ENCODE measurements around the gene SMIM17. TPM values are rescaled to one million over a fixed set of nuclear protein-coding genes. Genes with fewer than 3 reads are reported as not detected.

SMIM17 gene
- not detected in 2 replicates for total RNA-seq

DNA sequence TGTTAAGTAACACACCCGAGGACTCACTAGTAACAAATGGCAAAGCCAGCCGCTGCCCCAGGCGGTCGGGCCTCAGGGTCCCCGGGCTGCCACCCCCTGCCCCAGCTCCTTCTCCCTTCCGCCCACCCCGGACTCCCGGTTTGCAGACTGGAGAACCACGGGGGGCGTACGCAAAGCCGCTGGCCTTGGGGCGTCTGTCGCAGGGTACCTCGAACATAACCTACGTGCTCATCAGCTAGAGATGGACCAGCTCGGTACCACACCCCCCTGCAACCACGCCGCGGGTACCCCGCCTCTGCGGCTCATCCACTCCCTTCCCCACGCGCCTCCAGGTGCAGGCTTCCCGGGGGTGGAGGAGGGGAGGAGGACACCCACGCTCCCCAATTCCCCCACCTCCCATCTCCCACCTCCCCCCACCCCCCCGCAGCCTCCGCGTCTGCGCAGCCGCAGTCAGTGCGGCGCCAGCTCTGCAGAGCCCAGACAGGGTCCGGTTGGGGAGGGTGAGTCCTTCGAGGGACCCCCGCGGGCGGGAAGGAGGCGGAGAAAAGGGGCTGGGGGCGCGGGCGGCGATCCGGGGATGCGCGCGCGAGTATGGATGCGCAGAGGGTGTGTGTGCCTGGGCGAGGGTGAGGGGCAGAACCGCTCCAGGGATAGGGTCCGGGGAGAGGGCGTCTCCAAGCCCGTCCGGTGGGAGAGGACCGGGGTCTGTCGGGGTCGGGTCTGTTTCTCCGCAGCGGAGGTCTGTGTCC lies at the start of gene SMIM17:
TSS of gene SMIM17 (plus strand) at position 449 of the 749 bp plus-strand sequence. CDS start 2,509 bp downstream, outside the sequence.
- intact Hi-C loops (cut with micrococcal nuclease): no loop called here

DNA sequence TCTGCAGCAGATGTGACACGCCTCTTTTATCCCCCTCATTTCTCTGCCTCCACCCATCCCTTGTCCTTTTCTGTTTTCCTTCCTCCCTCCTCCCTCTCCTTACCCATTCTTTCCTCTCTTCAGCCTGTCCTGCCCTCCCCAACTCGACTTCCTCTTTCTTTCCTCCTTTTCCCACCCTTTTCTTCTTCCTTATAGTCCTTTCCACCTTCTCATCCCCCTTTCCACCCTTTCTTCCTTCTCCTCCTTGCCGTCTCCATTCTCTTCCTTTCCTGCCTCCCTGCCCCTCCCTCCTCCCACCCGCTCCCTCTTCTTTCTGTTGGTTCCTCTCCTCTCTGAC lies 48.5 kb upstream of the SMIM17 start:
- intact Hi-C loops (cut with micrococcal nuclease): loop anchor here (10.0 kb wide), 1 partner anchor 1560 kb away; the partner anchor contains the start of gene ZNF329

DNA sequence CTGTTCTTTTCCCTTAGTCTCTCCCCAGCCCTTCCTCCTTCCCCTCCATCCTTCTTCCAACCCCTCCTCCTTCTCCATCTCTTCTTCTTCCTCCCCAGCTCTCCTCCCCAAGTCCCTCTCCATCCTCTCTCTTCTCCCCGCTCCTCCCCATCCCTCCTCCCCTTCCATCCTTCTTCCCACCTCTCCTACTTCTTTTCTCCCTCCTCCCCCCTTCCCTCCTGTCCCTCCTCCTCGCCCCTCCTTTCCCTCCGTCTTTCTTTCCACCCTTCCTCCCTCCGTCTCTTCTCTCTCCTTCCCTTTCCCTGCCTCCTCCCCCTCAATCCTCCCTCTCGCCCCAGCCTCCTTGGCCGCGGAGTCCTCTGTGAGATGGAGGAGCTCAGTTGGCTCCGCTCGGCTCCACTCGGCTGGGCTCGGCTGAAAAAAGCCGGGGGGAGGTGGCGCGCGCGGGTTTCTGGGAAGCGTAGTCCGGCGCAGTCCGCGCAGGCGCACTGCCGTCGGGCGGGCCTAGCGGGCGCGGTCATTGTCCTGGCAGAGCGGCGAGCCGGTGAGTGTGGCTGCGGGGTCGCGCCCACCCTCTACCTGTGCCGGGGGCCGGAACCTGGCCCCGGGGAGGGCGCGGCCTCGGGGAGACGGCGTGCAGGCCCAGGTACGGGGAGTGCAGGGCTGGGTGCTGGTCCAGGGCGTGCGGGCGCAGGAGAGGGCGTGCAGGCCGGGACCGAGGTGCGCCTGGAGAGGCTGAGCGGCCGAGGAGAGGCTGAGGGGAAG lies 48.0 kb upstream of the SMIM17 start, which contains the start of gene ZNF71:
TSS of gene ZNF71 (plus strand) at position 520 of the 765 bp plus-strand sequence. CDS start 6,257 bp downstream, outside the sequence.
- intact Hi-C loops (cut with micrococcal nuclease): loop anchor here (1.0 to 10.0 kb wide), 3 partner anchors 28 to 1560 kb away; partner anchors contain the start of genes ZNF329, ZNF470 and ZNF582

DNA sequence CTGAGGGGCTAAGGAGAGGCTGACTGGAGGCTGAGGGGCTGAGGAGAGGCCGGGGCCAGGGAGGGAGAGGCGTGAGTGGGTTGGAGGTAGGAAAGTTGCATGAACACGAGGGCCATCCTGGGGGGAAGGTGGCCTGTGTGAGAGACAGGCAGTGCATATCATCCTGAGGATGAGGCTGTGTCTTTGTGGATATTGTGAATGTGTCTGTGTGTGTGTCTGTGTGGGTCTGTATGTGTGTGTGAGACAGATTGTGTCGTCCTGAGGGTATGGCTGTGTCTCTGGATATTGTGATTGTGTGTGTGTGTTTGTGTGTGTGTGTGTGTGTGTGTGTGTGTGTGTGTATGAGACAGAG lies 47.4 kb upstream of the SMIM17 start:
- intact Hi-C loops (cut with micrococcal nuclease): loop anchor here (1.0 to 10.0 kb wide), 3 partner anchors 28 to 1559 kb away; partner anchors contain the start of genes ZNF329, ZNF470 and ZNF582

DNA sequence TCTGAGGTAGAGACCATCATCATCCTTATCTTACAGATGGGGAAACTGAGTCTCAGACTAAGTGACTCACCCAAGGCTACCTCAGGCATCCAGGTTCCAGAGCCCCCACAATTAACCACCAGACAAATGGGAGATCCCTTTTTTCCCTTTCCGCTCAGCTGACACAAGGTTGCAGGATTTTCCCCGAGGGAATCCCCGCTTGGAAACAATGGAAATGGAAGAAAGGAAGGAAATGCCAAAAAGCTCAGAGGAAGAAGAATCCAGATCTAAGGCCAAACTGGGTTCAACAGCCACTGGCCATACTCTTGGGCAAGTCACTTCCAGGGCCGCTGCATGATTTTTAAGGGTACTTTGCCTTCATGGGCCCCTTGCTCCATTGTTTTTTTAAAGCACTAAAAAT lies 46.3 kb upstream of the SMIM17 start:
- intact Hi-C loops (cut with micrococcal nuclease): loop anchor here (10.0 kb wide), 1 partner anchor 1558 kb away; the partner anchor contains the start of gene ZNF329

DNA sequence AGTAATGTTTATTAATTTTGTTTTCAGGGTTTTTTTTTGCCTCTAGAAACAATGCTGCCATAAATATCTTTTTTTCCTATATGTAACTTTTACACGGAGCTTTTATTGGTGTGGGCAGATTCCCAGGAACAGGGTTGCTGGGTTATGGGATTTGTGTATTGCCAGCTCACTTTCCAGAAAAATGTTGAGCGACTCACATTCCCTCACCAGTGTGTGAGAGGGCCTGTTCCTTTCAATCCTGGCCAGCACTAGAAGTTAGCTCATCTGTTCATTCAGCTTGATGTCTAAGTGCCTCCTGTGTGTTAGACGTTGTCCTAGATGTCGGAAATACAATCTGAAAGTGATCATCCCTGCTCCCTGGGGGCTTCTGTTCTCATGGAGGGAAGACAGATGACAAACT lies 45.3 kb upstream of the SMIM17 start:
- intact Hi-C loops (cut with micrococcal nuclease): loop anchor here (10.0 kb wide), 1 partner anchor 1557 kb away; the partner anchor contains the start of gene ZNF329

DNA sequence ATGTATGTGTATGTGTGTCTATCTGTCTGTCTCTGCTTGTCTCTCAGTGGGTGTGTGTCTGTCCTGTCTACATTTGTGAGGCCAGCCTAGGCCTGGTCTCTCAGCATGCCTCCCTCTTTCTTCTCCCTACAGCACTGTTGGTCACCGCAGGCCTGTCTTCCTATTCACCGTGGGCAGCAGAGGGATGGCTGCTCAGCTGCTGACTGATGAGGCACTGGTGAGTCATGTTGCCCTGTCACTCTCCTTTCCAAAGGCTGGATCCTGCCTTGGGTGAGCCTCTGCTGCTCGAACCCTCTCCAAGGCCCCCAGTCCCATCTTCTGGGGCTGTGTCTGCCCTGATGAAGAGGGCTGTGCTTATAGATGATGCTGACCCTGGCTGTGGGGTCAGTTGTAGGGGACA lies 41.6 kb upstream of the SMIM17 start:
- intact Hi-C loops (cut with micrococcal nuclease): no loop called here

DNA sequence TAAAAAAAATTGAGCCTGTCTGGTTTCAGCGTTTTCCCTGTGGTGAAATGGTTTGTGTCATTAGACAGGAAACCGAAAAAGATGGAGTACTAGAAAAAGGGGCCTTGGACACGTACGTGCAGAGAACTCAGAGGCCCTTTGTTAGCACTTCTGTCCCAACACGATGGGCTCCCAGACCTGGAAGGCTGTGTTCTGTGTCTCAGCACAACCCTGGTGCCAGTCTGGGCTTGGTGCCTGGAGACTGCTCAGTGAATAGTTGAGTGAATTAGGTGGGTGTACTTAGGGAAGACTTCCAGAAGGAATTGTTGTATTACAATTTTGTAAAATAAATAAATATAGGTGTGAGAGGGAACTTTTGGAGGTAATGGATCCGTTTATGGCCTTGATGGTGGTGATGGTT lies 39.1 kb upstream of the SMIM17 start:
- intact Hi-C loops (cut with micrococcal nuclease): no loop called here

DNA sequence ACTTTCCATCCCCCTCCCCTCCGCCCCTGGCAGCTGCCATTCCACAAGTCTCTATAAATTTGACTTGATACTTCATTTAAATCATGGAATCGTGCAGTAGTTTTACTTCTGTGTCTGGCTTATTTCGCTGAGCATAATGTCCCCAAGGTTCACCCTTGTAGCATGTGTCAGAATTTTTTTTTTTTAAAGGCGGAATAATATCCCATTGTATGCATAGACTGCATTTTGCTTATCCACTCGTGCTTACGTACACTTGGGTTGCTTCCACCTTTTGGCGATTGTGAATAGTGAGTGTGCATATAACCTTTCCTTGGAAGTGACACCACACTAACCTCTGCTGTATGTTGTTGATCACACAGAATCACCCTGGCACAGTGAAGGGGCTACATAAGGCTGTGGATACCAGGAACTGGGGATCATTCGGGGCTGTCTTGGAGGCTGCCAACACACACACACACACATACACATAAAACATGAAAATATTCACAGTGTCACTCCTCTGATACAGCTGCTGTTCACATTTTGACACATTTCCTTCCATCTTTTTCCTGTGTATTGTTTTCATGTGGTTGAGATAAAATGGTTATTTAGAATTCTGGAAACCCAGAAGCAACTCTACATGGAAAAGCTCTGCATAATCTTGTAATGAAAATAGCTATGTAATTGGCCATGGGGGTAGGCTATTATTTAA lies 34.5 kb upstream of the SMIM17 start:
- intact Hi-C loops (cut with micrococcal nuclease): no loop called here

DNA sequence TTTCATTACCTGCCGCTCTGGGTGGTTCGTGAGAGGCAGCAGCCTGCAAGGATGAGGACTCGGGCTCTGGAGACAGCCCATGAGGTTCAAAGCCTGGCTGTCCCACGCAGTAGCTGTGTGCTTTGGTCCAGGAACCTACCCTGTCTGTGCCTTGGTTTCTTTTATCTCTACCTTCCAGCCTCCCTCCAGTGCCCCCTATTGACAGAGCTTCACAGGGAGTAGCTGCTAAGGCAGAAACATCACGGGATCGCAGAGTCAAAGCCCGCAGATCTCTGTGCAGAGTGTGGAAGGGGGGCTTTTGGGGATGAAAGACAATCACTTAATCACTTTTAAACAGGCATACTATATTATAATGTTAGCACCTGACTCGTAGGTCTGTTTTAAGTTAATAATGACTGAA lies 31.7 kb upstream of the SMIM17 start:
- intact Hi-C loops (cut with micrococcal nuclease): no loop called here

DNA sequence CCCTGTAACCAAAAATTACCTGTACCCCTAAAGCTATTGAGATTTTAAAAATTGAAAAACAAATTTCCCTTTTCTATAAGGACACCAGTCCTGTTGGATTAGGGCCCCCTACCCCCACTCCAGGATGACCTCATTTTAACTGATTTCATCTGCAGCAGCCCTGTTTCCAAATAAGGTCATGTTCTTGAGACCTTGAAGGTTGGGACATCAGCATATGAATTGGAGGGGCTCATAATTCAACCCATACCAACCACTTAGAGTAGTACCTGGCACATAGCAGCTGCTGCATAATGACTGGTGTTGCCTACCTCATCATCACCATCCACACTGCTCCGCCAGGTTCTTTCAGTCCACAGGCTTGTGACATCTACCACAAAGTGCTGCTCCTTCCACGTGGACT lies 30.2 kb upstream of the SMIM17 start:
- intact Hi-C loops (cut with micrococcal nuclease): no loop called here

DNA sequence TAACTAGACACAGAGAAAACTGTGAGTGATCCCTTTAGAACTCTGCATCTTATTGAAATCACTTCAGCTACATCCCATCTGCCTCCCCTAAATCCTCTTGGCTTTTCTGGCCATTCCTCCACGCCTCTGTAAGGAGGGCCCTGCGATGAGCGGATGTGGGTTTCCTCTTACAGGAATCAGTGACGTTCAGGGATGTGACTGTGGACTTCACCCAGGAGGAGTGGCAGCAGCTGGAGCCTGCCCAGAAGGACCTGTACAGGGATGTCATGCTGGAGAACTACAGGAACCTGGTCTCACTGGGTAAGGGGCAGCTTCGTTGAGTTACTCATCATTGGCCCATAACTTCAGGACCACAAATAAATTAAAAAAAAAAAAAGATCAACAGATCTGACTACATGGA lies 29.3 kb upstream of the SMIM17 start:
- intact Hi-C loops (cut with micrococcal nuclease): no loop called here

DNA sequence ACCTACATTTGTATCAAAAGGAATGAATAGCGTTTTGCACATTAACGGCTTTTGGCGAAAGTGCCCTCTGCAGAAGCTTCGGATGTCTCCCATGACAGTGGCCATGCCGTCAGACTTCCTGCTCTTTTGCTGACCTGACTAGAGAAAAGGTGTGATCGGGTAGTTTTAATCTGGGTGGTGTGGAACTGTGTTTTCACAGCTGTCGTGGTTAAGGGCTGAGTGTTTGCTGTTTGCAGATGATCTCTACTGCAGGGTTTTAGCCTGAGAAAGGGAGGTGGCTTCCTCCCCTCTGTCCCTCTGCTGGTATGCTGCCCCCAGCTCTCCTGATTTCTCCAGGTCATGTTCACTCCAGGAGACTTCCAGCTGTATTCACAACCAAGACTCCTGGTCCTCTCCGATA lies 25.4 kb upstream of the SMIM17 start:
- intact Hi-C loops (cut with micrococcal nuclease): no loop called here

DNA sequence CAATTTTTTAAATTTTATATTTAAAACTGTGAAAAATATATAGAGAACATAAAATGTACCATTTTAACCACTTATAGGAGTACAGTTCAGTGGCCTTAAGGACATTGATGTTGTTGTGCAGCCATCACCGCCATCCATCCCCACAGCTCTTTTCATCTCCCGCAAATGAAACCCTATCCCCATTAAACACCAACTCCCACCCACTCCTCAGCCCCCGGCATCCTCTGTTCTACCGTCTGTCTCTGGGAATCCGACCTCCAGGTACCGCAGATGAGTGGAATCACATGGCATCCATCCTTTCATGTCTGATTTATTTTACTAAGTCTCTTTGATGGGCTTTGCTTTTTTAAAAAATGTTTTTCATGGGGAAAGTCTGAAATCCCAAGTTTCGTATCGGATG lies 23.8 kb upstream of the SMIM17 start:
- intact Hi-C loops (cut with micrococcal nuclease): no loop called here

DNA sequence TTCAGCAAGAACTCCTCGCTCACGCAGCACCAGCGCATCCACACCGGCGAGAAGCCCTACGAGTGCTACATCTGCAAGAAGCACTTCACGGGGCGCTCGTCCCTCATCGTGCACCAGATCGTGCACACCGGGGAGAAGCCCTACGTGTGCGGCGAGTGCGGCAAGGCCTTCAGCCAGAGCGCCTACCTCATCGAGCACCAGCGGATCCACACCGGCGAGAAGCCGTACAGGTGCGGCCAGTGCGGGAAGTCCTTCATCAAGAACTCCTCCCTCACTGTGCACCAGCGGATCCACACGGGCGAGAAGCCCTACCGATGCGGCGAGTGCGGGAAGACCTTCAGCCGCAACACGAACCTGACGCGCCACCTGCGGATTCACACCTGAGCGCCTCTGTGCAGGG lies 20.6 kb upstream of the SMIM17 start:
- intact Hi-C loops (cut with micrococcal nuclease): no loop called here

DNA sequence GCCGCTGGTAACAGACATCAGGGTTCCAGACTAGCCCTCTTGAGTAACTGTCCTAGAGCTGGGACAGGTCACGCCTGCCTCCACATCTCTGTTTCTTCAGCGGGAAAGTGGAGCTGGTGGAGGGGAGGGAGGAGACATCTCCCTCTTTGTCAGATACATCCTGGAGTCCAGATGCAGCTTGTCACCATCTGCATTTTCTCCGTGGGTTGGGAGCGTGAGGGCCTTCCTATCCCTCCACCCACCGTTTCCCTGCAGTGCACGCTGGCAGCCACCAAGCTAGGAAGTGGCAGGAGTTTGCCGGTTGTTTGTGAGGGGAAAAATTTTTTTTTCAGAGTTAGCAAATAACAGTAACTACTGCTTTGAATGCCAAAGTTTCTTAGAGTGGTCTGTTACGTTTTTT lies 20.0 kb upstream of the SMIM17 start:
- intact Hi-C loops (cut with micrococcal nuclease): no loop called here

DNA sequence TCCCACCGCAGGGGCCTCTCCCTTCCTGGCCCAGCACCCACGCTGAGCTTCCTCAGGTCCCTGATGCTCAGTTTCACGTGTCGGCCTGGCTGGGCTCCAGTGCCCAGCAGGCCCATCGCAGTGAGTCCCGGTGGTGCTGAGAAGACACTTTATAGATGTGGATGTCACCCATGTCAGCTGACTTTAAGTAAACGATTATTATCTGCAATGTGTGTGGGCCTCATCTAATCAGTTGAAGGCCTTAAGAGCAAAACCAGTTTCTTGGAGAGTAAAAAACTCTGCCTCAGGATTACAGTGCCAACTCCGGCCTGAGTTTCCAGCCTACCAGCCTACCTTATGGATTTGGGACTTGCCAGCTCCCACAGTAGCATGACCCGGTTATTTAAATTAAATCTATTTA lies 17.3 kb upstream of the SMIM17 start:
- intact Hi-C loops (cut with micrococcal nuclease): no loop called here

DNA sequence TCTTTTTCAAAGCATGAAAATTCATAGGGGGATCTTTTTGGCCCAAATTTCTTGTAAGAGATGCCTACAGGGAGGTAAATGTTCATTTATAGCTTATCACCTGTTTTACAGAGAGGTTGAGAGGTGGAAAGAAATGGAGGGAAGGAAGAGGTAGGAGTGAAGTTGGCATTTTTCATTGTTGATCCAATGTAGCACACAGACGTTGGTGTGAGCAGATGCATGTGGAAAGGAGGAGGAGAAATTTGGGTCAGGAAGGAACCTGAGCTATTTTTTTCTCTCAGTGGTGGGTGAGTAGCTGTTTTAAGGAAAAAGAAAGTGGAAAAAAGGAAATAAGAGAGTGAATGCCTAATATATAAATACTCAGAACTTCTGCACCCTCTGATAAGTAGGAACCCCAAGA lies 9.9 kb upstream of the SMIM17 start:
- intact Hi-C loops (cut with micrococcal nuclease): no loop called here

DNA sequence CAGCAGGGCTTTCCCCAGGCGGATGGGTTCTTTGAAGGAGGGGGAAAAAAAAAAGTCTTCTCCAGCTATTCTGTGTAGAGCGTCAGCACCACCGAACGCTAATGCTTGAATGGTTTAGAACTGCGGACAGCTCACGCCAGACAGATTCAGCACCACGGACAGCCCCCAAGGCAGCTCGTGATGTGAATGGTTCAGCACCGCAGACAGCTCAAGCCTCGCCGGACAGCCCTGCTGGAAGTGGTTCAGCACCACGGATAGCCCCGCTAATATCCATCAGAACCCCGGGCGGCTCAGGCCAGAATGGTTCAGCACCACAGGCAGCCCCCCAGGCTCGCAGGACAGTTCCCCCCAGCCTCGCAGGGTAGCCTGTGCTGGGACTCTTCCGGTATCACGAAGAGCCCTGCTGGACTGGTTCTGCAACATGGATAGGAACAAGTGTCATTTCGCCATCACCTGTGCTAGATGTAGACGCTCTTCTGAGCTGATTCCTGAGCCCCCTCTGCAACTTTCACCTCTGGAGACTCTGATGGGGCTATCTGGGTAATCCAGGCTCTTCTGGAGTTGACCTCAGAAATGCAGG lies 4.9 kb upstream of the SMIM17 start:
- intact Hi-C loops (cut with micrococcal nuclease): no loop called here

DNA sequence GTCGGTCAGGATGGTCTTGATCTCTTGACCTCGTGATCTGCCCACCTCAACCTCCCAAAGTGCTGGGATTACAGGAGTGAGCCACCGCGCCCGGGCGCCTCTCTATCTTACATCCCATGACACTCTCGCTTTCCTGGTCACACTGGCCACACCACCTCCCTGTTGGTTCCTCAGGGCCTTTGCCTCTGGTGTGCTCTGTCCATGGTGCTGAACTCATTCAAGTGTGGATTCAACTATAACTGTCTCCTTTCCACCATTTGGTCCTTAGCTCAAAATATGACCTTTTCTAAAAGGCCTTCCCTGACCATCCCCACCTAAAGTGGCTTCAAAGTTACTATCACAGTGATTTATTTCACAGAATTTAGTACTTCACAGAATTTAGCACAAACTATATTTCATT lies 3.7 kb upstream of the SMIM17 start:
- intact Hi-C loops (cut with micrococcal nuclease): no loop called here

DNA sequence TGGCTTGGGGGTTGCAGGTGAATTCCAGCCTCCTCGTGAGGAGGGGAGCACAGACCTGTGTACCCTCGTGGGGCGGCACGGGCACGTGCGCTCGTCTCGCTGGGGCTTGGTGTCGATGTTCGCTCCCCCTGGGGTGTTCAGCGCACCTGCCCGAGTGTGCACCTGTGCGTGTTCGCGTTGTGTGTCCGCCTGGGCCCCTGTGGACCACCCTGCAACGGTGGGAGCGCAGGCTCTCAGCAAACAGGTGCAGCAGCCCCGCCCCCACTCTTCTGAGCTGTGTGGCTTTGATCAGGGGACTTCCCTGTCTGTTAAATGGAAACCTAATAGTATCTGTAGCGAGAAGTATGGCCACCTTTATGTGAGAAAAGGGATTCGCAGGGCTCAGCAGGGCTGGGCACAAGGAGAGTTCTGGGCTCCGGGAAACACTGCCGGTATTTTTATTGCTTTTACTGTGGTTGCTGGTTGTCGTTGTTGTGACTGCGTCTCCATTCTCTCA lies 549 bp downstream of the SMIM17 start:
- intact Hi-C loops (cut with micrococcal nuclease): no loop called here

Data from T-helper 2 cell treated with Interferon-gamma antibody and Interleukin-4, amounts not matched to agents 100 ng/mL and 5 ng/mL, for 36 hours (primary cell).